ENCODE measurements around the gene FRG2C. TPM values are rescaled to one million over a fixed set of nuclear protein-coding genes. Genes with fewer than 3 reads are reported as not detected.
"Not testable (repeated sequence)": the region's sequence is repeated elsewhere in the genome, so short reads cannot be mapped to it uniquely, and the experiment has no call there.

The FRG2C gene
- total RNA-seq, 1 donor from 2014 or later = not detected

GRCh38 chr3:75659108-75659433 lies 5.1 kb upstream of the FRG2C start:
- not testable (repeated sequence) for H3K4me1 Mint-ChIP-seq (ENCODE audit: low read depth); DNase-seq (ENCODE audit: low spot score); H3K36me3 Mint-ChIP-seq (ENCODE audit: low read depth); H3K27ac Mint-ChIP-seq (ENCODE audit: unreplicated experiment)
- TF ChIP-seq CTCF (IDR thresholded peaks at IDR 0.05) = peak; percentile 53
- Mint-ChIP-seq H3K9me3 (ENCODE audit: low read depth) (peaks cover 25% of the 10 kb centered on the region), H3K27me3 (ENCODE audit: low read depth) (peaks cover 29% of the 10 kb centered on the region), H3K4me3 (ENCODE audit: unreplicated experiment) (peak overlapping the region; percentile 83)

- peaks cover 26% of the 10 kb centered on the region for H3K9me3 Mint-ChIP-seq (ENCODE audit: low read depth)
- not testable (repeated sequence) for H3K36me3 Mint-ChIP-seq (ENCODE audit: low read depth); H3K4me3 Mint-ChIP-seq (ENCODE audit: unreplicated experiment); H3K27ac Mint-ChIP-seq (ENCODE audit: unreplicated experiment)
- peaks cover 11% of the 10 kb centered on the region for H3K4me1 Mint-ChIP-seq (ENCODE audit: low read depth)
- H3K27me3 Mint-ChIP-seq (ENCODE audit: low read depth) = peaks cover 24% of the 10 kb centered on the region
- peak; percentile 87 for DNase-seq (ENCODE audit: low spot score)
Measured at GRCh38 chr3:75665626-75666025, 1.5 kb downstream of the FRG2C start.

GRCh38 chr3:75667757-75668701 lies 3.9 kb downstream of the FRG2C start:
- DNase-seq (ENCODE audit: low spot score) = peak; percentile 96

GRCh38 chr3:75668759-75669347 lies 4.7 kb downstream of the FRG2C start:
- Mint-ChIP-seq H3K27me3 (ENCODE audit: low read depth) (peaks cover 35% of the 10 kb centered on the region), H3K4me3 (ENCODE audit: unreplicated experiment) (peak overlapping the region; percentile 0), H3K9me3 (ENCODE audit: low read depth) (peaks cover 25% of the 10 kb centered on the region), H3K4me1 (ENCODE audit: low read depth) (peaks cover 30% of the 10 kb centered on the region)
- not testable (repeated sequence) for H3K36me3 Mint-ChIP-seq (ENCODE audit: low read depth); H3K27ac Mint-ChIP-seq (ENCODE audit: unreplicated experiment)
- peak; percentile 100 for DNase-seq (ENCODE audit: low spot score)

More at GRCh38 chr3:75667757-75668701, 3.9 kb downstream of the FRG2C start:
- H3K27me3 Mint-ChIP-seq (ENCODE audit: low read depth) = peaks cover 35% of the 10 kb centered on the region
- H3K4me1 Mint-ChIP-seq (ENCODE audit: low read depth) = peaks cover 24% of the 10 kb centered on the region
- H3K36me3 Mint-ChIP-seq (ENCODE audit: low read depth); H3K27ac Mint-ChIP-seq (ENCODE audit: unreplicated experiment): not testable (repeated sequence)
- H3K9me3 Mint-ChIP-seq (ENCODE audit: low read depth) = peaks cover 24% of the 10 kb centered on the region
- H3K4me3 Mint-ChIP-seq (ENCODE audit: unreplicated experiment) = peak overlapping the region; percentile 54

GRCh38 chr3:75669348-75670297 lies 5.5 kb downstream of the FRG2C start:
- peaks cover 26% of the 10 kb centered on the region for H3K9me3 Mint-ChIP-seq (ENCODE audit: low read depth)
- peak; percentile 100 for DNase-seq (ENCODE audit: low spot score)
- peak overlapping the region; percentile 93 for H3K27ac Mint-ChIP-seq (ENCODE audit: unreplicated experiment)
- peaks cover 30% of the 10 kb centered on the region for H3K27me3 Mint-ChIP-seq (ENCODE audit: low read depth)
- H3K36me3 Mint-ChIP-seq (ENCODE audit: low read depth) = not testable (repeated sequence)
- TF ChIP-seq CTCF (IDR thresholded peaks at IDR 0.05) = peak; percentile 31
- peak overlapping the region; percentile 75 for H3K4me3 Mint-ChIP-seq (ENCODE audit: unreplicated experiment)
- H3K4me1 Mint-ChIP-seq (ENCODE audit: low read depth) = peaks cover 30% of the 10 kb centered on the region

GRCh38 chr3:75670298-75671286 lies 6.5 kb downstream of the FRG2C start:
- not testable (repeated sequence) for H3K36me3 Mint-ChIP-seq (ENCODE audit: low read depth)
- DNase-seq (ENCODE audit: low spot score) = peak; percentile 91
- Mint-ChIP-seq H3K27ac (ENCODE audit: unreplicated experiment) (peak overlapping the region; percentile 93), H3K9me3 (ENCODE audit: low read depth) (peaks cover 27% of the 10 kb centered on the region), H3K4me3 (ENCODE audit: unreplicated experiment) (peak overlapping the region; percentile 75), H3K4me1 (ENCODE audit: low read depth) (peaks cover 30% of the 10 kb centered on the region), H3K27me3 (ENCODE audit: low read depth) (peaks cover 24% of the 10 kb centered on the region)

GRCh38 chr3:75671287-75672139 lies 7.4 kb downstream of the FRG2C start:
- H3K9me3 Mint-ChIP-seq (ENCODE audit: low read depth) = peaks cover 29% of the 10 kb centered on the region
- peaks cover 24% of the 10 kb centered on the region for H3K27me3 Mint-ChIP-seq (ENCODE audit: low read depth)
- not testable (repeated sequence) for DNase-seq (ENCODE audit: low spot score)
- peaks cover 30% of the 10 kb centered on the region for H3K4me1 Mint-ChIP-seq (ENCODE audit: low read depth)
- H3K36me3 Mint-ChIP-seq (ENCODE audit: low read depth) = peaks cover 11% of the 10 kb centered on the region
- H3K27ac Mint-ChIP-seq (ENCODE audit: unreplicated experiment) = peak overlapping the region; percentile 93
- H3K4me3 Mint-ChIP-seq (ENCODE audit: unreplicated experiment) = peak overlapping the region; percentile 75

All from chondrocyte (in vitro differentiated cells).